Upper lobe of right lung (tissue), 1 donor: ENCODE results near the gene COX7C. TPM values are rescaled to one million over a fixed set of nuclear protein-coding genes. Genes with fewer than 3 reads are reported as not detected.

Source experiments
- ATAC-seq: fragments of 200-7000 bp; cut with Tn5 transposase; one replicate; pipeline ENCODE4 v1.9.1; 2020; ENCODE audit warnings: mild to moderate bottlenecking, moderate library complexity
- DNase-seq: peaks from one replicate; pipeline ENCODE4 v3.0.0-alpha.2; 2020
- H3K27ac ChIP-seq: fragments of 200-600 bp; one replicate; pipeline ENCODE4 v1.8.0; 2022
- H3K27me3 ChIP-seq: fragments of 200-600 bp; one replicate; pipeline ENCODE4 v1.8.0; 2022; ENCODE audit warnings: mild to moderate bottlenecking
- H3K36me3 ChIP-seq: fragments of 200-600 bp; one replicate; pipeline ENCODE4 v1.8.0; 2022
- H3K4me1 ChIP-seq: fragments of 200-600 bp; one replicate; pipeline ENCODE4 v1.8.0; 2022
- H3K4me3 ChIP-seq: fragments of 200-600 bp; one replicate; pipeline ENCODE4 v1.8.0; 2022; ENCODE audit warnings: mild to moderate bottlenecking
- H3K9me3 ChIP-seq: fragments of 200-600 bp; one replicate; pipeline ENCODE4 v1.8.0; 2022
- intact Hi-C: fragments of 100-400 bp; cut with DNase I; formaldehyde crosslinking; loops from one replicate; pipeline ENCODE4 v1.11.0; 2022
- total RNA-seq: library from RNA; stranded (reverse); fragmentation: NEBNext Ultra II Directional; extraction: Animal tissue kit (Norgen Biotek cat#: 25700); gene quantifications from one replicate; pipeline ENCODE4 v1.2.1, GENCODE V29; 2021
- TF ChIP-seq, protein P1 (sequence below): fragments of 200-600 bp; IDR thresholded peaks from one replicate; pipeline ENCODE4 v1.8.0; 2022; ENCODE audit warnings: antibody characterized with exemption
- donor health status: DM: no; HTN: yes; CAD: no; lungs with severe emphysema.

COX7C gene
- total RNA-seq, 1 donor from 2014 or later, result 395 TPM

GRCh38 chr5:86626149-86626548 is 8.4 kb downstream of the COX7C start:
- no peaks in the 10 kb centered on the region for H3K27me3 ChIP-seq
- H3K36me3 ChIP-seq, result peaks cover 14% of the 10 kb centered on the region
- no peak overlapping the region for H3K4me3 ChIP-seq
- TF ChIP-seq, protein P1, sequence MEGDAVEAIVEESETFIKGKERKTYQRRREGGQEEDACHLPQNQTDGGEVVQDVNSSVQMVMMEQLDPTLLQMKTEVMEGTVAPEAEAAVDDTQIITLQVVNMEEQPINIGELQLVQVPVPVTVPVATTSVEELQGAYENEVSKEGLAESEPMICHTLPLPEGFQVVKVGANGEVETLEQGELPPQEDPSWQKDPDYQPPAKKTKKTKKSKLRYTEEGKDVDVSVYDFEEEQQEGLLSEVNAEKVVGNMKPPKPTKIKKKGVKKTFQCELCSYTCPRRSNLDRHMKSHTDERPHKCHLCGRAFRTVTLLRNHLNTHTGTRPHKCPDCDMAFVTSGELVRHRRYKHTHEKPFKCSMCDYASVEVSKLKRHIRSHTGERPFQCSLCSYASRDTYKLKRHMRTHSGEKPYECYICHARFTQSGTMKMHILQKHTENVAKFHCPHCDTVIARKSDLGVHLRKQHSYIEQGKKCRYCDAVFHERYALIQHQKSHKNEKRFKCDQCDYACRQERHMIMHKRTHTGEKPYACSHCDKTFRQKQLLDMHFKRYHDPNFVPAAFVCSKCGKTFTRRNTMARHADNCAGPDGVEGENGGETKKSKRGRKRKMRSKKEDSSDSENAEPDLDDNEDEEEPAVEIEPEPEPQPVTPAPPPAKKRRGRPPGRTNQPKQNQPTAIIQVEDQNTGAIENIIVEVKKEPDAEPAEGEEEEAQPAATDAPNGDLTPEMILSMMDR, result no peak
- no peaks in the 10 kb centered on the region for H3K9me3 ChIP-seq
- intact Hi-C loops, result no loop called here
- DNase-seq (no peak), ATAC-seq (no peak)
- no peak overlapping the region for H3K27ac ChIP-seq
- no peaks in the 10 kb centered on the region for H3K4me1 ChIP-seq

DNA sequence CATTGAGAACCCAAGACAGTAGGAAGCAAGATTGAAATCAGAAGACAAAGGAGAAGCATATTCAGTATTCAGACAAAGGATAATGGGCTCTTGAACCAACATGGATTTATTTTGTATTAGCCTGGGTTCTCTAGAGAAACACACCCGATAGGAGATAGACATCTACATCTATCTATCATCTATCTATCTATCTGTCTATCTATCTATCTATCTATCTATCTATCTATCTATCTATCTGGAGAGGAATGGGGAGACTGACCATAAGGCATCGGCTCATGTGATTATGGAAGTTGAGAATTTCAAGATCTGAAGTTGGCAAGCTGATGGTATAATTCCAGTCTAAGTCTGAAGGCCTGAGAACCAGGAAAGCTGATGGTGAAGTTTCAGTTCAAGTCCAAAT is 13.4 kb downstream of the COX7C start:
- intact Hi-C loops, result no loop called here
- Histone ChIP-seq H3K27me3 (peaks cover 5% of the 10 kb centered on the region), H3K36me3 (no peaks in the 10 kb centered on the region), H3K4me1 (no peaks in the 10 kb centered on the region), H3K4me3 (no peak overlapping the region), H3K9me3 (no peaks in the 10 kb centered on the region), H3K27ac (no peak overlapping the region)
- no peak for ATAC-seq
- no peak for DNase-seq
- TF ChIP-seq, protein P1, result no peak

- H3K4me3 ChIP-seq, result no peak overlapping the region
- TF ChIP-seq, protein P1, result no peak
- intact Hi-C loops, result no loop called here
- no peak overlapping the region for H3K27ac ChIP-seq
- H3K27me3 ChIP-seq, result peaks cover 6% of the 10 kb centered on the region
- ATAC-seq (no peak), DNase-seq (no peak)
- H3K36me3 ChIP-seq, result no peaks in the 10 kb centered on the region
- H3K4me1 ChIP-seq, result no peaks in the 10 kb centered on the region
- H3K9me3 ChIP-seq, result no peaks in the 10 kb centered on the region
Measured at GRCh38 chr5:86640998-86641397, 23.3 kb downstream of the COX7C start.

DNA sequence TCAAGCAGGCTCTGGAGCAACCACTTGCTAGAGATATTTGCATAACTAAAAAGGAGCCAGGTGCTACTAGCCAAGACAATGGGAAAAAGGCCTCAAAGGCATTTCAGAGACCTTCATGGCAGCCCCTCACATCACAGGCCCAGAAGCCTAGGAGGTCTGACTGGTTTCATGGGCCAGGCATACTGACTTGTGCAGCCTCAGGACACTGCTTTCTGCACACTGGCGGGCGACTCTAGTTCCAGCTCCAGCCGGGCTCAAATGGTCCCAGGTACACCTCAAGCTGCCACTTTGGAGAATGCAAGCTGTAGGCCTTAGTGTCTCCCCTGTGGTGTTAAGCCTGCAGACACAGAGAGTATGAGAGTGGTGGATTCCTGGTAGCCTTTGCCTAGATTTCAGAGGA is 27.1 kb downstream of the COX7C start:
- intact Hi-C loops, result no loop called here
- Histone ChIP-seq H3K9me3 (no peaks in the 10 kb centered on the region), H3K36me3 (no peaks in the 10 kb centered on the region), H3K4me3 (no peak overlapping the region), H3K4me1 (no peaks in the 10 kb centered on the region), H3K27ac (no peak overlapping the region), H3K27me3 (no peaks in the 10 kb centered on the region)
- no peak for DNase-seq
- TF ChIP-seq, protein P1, result no peak
- no peak for ATAC-seq

DNA sequence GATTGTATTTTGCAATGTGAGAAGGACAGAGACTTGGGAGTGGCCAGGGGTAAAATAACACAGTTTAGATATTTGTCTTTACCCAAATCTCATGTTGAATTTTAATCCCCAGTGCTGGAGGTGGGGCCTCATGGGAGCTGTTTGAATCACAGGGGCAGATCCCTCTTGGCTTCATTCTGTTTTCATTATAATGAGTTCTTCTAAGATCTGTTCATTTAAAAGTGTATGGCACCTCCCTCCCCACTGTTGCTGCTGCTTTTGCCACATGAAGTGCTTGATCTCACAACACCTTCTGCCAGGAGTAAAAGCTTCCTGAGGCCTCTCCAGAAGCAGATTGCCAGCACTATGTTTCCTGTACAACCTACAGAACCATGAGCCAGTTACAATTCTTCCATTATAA is 28.1 kb downstream of the COX7C start:
- Histone ChIP-seq H3K27ac (no peak overlapping the region), H3K4me1 (no peaks in the 10 kb centered on the region), H3K36me3 (no peaks in the 10 kb centered on the region), H3K9me3 (no peaks in the 10 kb centered on the region), H3K27me3 (no peaks in the 10 kb centered on the region), H3K4me3 (no peak overlapping the region)
- intact Hi-C loops, result no loop called here
- no peak for ATAC-seq
- TF ChIP-seq, protein P1, result no peak
- DNase-seq, result no peak

DNA sequence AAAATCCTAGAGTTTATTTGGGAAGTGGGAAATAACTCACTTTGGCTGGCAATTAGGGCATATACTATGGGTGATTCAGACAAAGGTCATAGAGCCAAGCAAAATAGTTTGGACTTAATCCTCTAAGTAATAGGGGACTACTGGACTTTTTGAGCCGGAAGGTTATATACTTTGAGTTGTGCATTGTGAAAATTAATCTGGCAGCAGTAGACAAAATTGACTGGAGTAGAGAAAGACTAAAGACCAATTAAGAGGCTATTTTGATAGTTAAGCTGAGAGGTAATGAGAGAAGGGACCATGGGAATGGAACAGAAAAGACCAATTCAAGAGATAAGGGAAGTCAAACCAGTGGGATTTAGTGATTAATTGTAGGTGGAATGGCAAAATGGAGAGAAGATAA is 28.9 kb downstream of the COX7C start:
- H3K4me3 ChIP-seq, result no peak overlapping the region
- H3K36me3 ChIP-seq, result no peaks in the 10 kb centered on the region
- DNase-seq (no peak), ATAC-seq (no peak)
- TF ChIP-seq, protein P1, result no peak
- intact Hi-C loops, result no loop called here
- H3K27me3 ChIP-seq, result no peaks in the 10 kb centered on the region
- H3K4me1 ChIP-seq, result no peaks in the 10 kb centered on the region
- no peak overlapping the region for H3K27ac ChIP-seq
- H3K9me3 ChIP-seq, result no peaks in the 10 kb centered on the region
